Hepatocyte (in vitro differentiated cells): ENCODE data around the gene UBE2D2.

ENCODE experiments used
- EZH2phosphoT487 ChIP-seq: fragments of 200-600 bp; sonication (generic); IDR thresholded peaks from one replicate; pipeline ENCODE4 v1.6.1; 2018; ENCODE audit warnings: antibody characterized with exemption, mild to moderate bottlenecking, low read depth, moderate library complexity; ENCODE audit not compliant: unreplicated experiment, severe bottlenecking
- TF ChIP-seq, protein P1 (sequence below): fragments of 200-600 bp; sonication (generic); IDR thresholded peaks from 2 replicates; pipeline ENCODE4 v1.5.1; 2016; ENCODE audit warnings: antibody characterized with exemption, mild to moderate bottlenecking; ENCODE audit not compliant: poor library complexity

DNA sequence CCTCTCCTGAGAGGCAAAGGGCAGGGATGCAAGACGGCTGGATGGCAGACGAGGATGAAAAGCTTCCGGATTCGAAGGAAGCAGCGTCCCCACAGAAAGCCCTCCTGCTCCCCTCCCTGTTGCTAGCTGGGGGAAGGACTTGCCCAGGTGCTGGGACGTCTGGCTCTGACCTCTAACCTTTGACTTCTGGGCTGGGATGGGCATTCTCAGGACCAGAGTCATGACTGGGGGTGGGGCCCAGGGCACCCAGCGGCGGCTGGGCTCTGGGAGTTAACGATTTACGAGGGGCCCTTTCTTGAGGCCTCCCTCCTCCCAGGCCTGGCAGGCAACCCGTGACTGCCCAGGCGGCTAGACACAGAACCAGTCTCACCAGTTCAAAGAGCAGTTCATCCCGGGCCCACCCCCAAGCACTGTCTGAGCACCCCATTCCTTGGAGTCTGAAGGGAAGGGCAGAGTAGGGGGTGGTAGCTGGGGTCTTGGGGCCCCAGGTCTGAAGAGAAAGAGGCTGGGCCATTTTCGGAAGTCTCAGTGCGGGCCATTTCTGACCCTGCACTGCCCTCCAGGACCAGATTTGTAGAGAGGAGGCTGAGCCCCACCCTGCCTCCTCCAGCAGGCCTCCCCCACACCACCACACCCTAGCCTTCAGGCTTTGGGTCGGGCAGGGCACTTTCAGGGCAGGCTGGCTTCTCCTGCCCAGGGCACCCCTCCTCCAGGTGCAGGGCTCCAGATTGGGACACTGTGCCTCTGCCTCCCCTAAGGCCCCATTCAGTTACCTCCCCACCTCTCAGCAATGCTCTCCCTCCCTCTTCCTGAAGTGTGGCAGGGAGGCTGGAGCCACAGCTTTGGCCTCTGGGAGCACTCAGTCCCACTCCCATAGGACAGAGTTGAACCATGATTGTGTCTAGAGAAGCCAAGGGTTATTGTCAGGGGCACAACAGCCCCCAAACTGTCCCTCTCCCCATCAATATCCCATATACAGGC lies 82.0 kb downstream of the UBE2D2 start:
- TF ChIP-seq, protein P1, sequence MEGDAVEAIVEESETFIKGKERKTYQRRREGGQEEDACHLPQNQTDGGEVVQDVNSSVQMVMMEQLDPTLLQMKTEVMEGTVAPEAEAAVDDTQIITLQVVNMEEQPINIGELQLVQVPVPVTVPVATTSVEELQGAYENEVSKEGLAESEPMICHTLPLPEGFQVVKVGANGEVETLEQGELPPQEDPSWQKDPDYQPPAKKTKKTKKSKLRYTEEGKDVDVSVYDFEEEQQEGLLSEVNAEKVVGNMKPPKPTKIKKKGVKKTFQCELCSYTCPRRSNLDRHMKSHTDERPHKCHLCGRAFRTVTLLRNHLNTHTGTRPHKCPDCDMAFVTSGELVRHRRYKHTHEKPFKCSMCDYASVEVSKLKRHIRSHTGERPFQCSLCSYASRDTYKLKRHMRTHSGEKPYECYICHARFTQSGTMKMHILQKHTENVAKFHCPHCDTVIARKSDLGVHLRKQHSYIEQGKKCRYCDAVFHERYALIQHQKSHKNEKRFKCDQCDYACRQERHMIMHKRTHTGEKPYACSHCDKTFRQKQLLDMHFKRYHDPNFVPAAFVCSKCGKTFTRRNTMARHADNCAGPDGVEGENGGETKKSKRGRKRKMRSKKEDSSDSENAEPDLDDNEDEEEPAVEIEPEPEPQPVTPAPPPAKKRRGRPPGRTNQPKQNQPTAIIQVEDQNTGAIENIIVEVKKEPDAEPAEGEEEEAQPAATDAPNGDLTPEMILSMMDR: no peak
- TF ChIP-seq EZH2phosphoT487: no peak
